ENCODE data around the gene ZNF540.

ZNF540 gene

GRCh38 chr19:37594304-37594981 lies at the start of gene ZNF540, which contains the start of gene ZNF571:
Gene ZNF540, plus strand, starts transcription at chr19:37594876. Its CDS starts 3,572 bp downstream, at chr19:37598448.
Gene ZNF571, minus strand, starts transcription at chr19:37594792. Its CDS starts 8,116 bp downstream, at chr19:37586676.
- POLR2A ChIA-PET, result interaction anchor here (0.7 to 1.2 kb wide), 3 partner anchors 88 to 224 kb away, joined by 3 read pairs; partner anchors contain the start of genes ZNF527, ZNF570 and ZNF793
- DNase-seq (ENCODE audit: extremely low spot score), result peak; percentile 91
- CTCF ChIA-PET, result interaction anchor here (0.8 to 1.5 kb wide), 5 partner anchors 10 to 186 kb away, joined by 3 to 4 read pairs (median 3); no protein-coding TSS in a partner anchor
- TF ChIP-seq, protein P1, sequence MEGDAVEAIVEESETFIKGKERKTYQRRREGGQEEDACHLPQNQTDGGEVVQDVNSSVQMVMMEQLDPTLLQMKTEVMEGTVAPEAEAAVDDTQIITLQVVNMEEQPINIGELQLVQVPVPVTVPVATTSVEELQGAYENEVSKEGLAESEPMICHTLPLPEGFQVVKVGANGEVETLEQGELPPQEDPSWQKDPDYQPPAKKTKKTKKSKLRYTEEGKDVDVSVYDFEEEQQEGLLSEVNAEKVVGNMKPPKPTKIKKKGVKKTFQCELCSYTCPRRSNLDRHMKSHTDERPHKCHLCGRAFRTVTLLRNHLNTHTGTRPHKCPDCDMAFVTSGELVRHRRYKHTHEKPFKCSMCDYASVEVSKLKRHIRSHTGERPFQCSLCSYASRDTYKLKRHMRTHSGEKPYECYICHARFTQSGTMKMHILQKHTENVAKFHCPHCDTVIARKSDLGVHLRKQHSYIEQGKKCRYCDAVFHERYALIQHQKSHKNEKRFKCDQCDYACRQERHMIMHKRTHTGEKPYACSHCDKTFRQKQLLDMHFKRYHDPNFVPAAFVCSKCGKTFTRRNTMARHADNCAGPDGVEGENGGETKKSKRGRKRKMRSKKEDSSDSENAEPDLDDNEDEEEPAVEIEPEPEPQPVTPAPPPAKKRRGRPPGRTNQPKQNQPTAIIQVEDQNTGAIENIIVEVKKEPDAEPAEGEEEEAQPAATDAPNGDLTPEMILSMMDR (IDR thresholded peaks at IDR 0.05; ENCODE audit: control extremely low read depth, extremely low read depth, low read depth, missing control alignments), result no peak

- POLR2A ChIA-PET, result no interaction called here
- CTCF ChIA-PET, result interaction anchor here (0.7 to 1.8 kb wide), 6 partner anchors 15 to 377 kb away, joined by 3 to 8 read pairs (median 4); partner anchors contain the start of gene ZNF569
- TF ChIP-seq, protein P1 (IDR thresholded peaks at IDR 0.05; ENCODE audit: control extremely low read depth, extremely low read depth, low read depth, missing control alignments), result peak; percentile 50
- peak; percentile 91 for DNase-seq (ENCODE audit: extremely low spot score)
These were observed 43.3 kb upstream of the ZNF540 start for GRCh38 chr19:37551129-37551993.

DNA sequence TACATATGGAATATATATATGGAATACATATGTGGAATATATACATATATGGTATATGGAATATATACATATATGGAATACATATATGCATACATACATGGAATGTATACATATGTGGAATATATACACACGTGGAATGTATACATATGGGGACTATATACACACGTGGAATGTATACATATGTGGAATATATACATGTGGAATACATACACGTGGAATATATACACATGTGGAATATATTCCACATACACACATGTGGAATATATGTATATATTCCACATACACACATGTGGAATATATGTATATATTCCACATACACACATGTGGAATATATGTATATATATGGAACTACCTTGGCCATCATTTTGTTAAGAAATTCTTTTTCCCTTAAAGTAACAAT lies 31.2 kb upstream of the ZNF540 start:
- ChIA-PET CTCF (no interaction called here), POLR2A (no interaction called here)
- TF ChIP-seq, protein P1 (IDR thresholded peaks at IDR 0.05; ENCODE audit: control extremely low read depth, extremely low read depth, low read depth, missing control alignments), result no peak
- no peak for DNase-seq (ENCODE audit: extremely low spot score)

- CTCF ChIA-PET, result no interaction called here
- no peak for DNase-seq (ENCODE audit: extremely low spot score)
- TF ChIP-seq, protein P1 (IDR thresholded peaks at IDR 0.05; ENCODE audit: control extremely low read depth, extremely low read depth, low read depth, missing control alignments), result no peak
- POLR2A ChIA-PET, result no interaction called here
These were observed 29.9 kb upstream of the ZNF540 start for GRCh38 chr19:37564624-37565369.

GRCh38 chr19:37565370-37565669 lies 29.4 kb upstream of the ZNF540 start:
- DNase-seq (ENCODE audit: extremely low spot score), result no peak
- POLR2A ChIA-PET, result no interaction called here
- CTCF ChIA-PET, result interaction anchor here (2.1 kb wide), 1 partner anchor 13 kb away, joined by 8 read pairs; no protein-coding TSS in a partner anchor
- TF ChIP-seq, protein P1 (IDR thresholded peaks at IDR 0.05; ENCODE audit: control extremely low read depth, extremely low read depth, low read depth, missing control alignments), result no peak

- DNase-seq (ENCODE audit: extremely low spot score), result no peak
- ChIA-PET POLR2A (no interaction called here), CTCF (interaction anchor here (1.2 kb wide), 1 partner anchor 11 kb away, joined by 3 read pairs; no protein-coding TSS in a partner anchor)
These were observed 22.5 kb upstream of the ZNF540 start for GRCh38 chr19:37572203-37572602.

More at GRCh38 chr19:37572203-37572602, 22.5 kb upstream of the ZNF540 start:
- TF ChIP-seq, protein P1 (IDR thresholded peaks at IDR 0.05; ENCODE audit: control extremely low read depth, extremely low read depth, low read depth, missing control alignments), result no peak
